ENCODE measurements around the gene FAM50B. TPM values are rescaled to one million over a fixed set of nuclear protein-coding genes. Genes with fewer than 3 reads are reported as not detected.

The FAM50B gene
- total and polyA plus RNA-seq, 2 of the 4 experiments (the other 2 are of a cell fraction): 4.1 to 7.4 TPM

- no peak overlapping the region for H3K4ac ChIP-seq (ENCODE audit: low read depth, low read length)
- H4K91ac ChIP-seq (ENCODE audit: insufficient read depth, low read depth, low read length): no peak overlapping the region
- H4K5ac ChIP-seq (ENCODE audit: low read depth, low read length): no peak overlapping the region
- ChIA-PET CTCF (no interaction called here), POLR2A (ENCODE audit: unreplicated experiment) (no interaction called here)
- TF ChIP-seq, protein P1, sequence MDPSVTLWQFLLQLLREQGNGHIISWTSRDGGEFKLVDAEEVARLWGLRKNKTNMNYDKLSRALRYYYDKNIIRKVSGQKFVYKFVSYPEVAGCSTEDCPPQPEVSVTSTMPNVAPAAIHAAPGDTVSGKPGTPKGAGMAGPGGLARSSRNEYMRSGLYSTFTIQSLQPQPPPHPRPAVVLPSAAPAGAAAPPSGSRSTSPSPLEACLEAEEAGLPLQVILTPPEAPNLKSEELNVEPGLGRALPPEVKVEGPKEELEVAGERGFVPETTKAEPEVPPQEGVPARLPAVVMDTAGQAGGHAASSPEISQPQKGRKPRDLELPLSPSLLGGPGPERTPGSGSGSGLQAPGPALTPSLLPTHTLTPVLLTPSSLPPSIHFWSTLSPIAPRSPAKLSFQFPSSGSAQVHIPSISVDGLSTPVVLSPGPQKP (IDR thresholded peaks at IDR 0.05; ENCODE audit: borderline replicate concordance, low read depth, low read length): no peak
- H3K9me1 ChIP-seq (ENCODE audit: insufficient read depth, low read length): no peaks in the 10 kb centered on the region
- H3K79me1 ChIP-seq (ENCODE audit: low read depth in 1 of 2, low read length in 2 of 2): no peaks in the 10 kb centered on the region
- ATAC-seq (ENCODE audit: low read depth): no peak
- H2BK20ac ChIP-seq (ENCODE audit: low read depth, low read length): no peak overlapping the region
- H3K4me2 ChIP-seq (ENCODE audit: low read depth, low read length): no peak overlapping the region
- no peaks in the 10 kb centered on the region for H3K4me1 ChIP-seq (ENCODE audit: control insufficient read depth, insufficient read depth, low read length)
- no peaks in the 10 kb centered on the region for H4K20me1 ChIP-seq (ENCODE audit: insufficient read depth, low read length)
- no peaks in the 10 kb centered on the region for H3K27me3 ChIP-seq (ENCODE audit: control insufficient read depth, insufficient read depth, low read length)
- H2BK15ac ChIP-seq (ENCODE audit: low read depth, low read length): no peak overlapping the region
- H2BK120ac ChIP-seq (ENCODE audit: low read depth, low read length): no peak overlapping the region
- H3K18ac ChIP-seq (ENCODE audit: low read depth, low read length): no peak overlapping the region
- 97% methylated on average over 5 of the region's 9 CpGs; no CpG with 5 or more reads in 1 of the 2 experiments for WGBS, 2 experiments (ENCODE audit: extremely low coverage in 2 of 2, insufficient read length in 1 of 2)
- no peak overlapping the region for H3K27ac ChIP-seq (ENCODE audit: insufficient read depth, low read length)
- no peak overlapping the region for H3K23ac ChIP-seq (ENCODE audit: low read depth, low read length)
- intact Hi-C loops (cut with micrococcal nuclease): no loop called here
- no peak overlapping the region for H3K14ac ChIP-seq (replicated peaks; ENCODE audit: low read depth, low read length)
- H4K8ac ChIP-seq (ENCODE audit: low read depth in 2 of 2, low read length in 2 of 2): no peak overlapping the region
- H2AK5ac ChIP-seq (ENCODE audit: low read depth, low read length): no peak overlapping the region
- no peak overlapping the region for H2AK9ac ChIP-seq (replicated peaks; ENCODE audit: low read depth, low read length, poor library complexity)
- no peak for DNase-seq
- in situ Hi-C loops (cut with MboI; ENCODE audit: low sequenced_read_pairs): no loop called here
- H3K36me3 ChIP-seq (ENCODE audit: control insufficient read depth, insufficient read depth, low read length): no peaks in the 10 kb centered on the region
- no peak overlapping the region for H3K9ac ChIP-seq (ENCODE audit: low read depth, low read length)
- H3K9me3 ChIP-seq (ENCODE audit: control insufficient read depth, insufficient read depth, low read length): no peaks in the 10 kb centered on the region
- no peak overlapping the region for H2AFZ ChIP-seq (replicated peaks; ENCODE audit: low read length, poor library complexity)
- H3K56ac ChIP-seq (ENCODE audit: extremely low read depth, insufficient read depth, low read length): no peak overlapping the region
- BruUV-seq (replicated peaks): no TSS peak
- dilution Hi-C loops (cut with HindIII; ENCODE audit: low sequenced_read_pairs, unreplicated experiment): no loop called here
- no peak overlapping the region for H2BK5ac ChIP-seq (ENCODE audit: low read depth, low read length, poor library complexity, severe bottlenecking)
- no peak overlapping the region for H3K4me3 ChIP-seq (ENCODE audit: insufficient read depth, low read depth, low read length)
Measured at GRCh38 chr6:3899061-3899460, 49.9 kb downstream of the FAM50B start.

Measured in IMR-90 (cell line).